Prostate gland (tissue), 2 donors: Measurements from ENCODE around the gene RAB8B.

Source experiments
- POLR2A ChIP-seq: fragments of 450-650 bp; IDR thresholded peaks from one replicate; pipeline ENCODE4 v1.6.1; 2016; ENCODE audit warnings: antibody characterized with exemption, mild to moderate bottlenecking
- POLR2AphosphoS5 ChIP-seq: sonication (generic); formaldehyde crosslinking; IDR thresholded peaks from one replicate; pipeline ENCODE4 v1.6.1; 2017; ENCODE audit warnings: antibody characterized with exemption
- TF ChIP-seq, protein P1 (sequence below), 4 experiments: fragments of 200-600 bp in 2 of 4; fragments of 450-650 bp in 2 of 4; sonication (generic) in 2 of 4; IDR thresholded peaks; 1 replicate in 3 of 4; 2 replicates in 1 of 4; pipeline ENCODE4 v1.5.1; 2016 to 2019; ENCODE audit warnings: antibody characterized with exemption in 4 of 4, mild to moderate bottlenecking in 2 of 4, moderate library complexity in 2 of 4

DNA sequence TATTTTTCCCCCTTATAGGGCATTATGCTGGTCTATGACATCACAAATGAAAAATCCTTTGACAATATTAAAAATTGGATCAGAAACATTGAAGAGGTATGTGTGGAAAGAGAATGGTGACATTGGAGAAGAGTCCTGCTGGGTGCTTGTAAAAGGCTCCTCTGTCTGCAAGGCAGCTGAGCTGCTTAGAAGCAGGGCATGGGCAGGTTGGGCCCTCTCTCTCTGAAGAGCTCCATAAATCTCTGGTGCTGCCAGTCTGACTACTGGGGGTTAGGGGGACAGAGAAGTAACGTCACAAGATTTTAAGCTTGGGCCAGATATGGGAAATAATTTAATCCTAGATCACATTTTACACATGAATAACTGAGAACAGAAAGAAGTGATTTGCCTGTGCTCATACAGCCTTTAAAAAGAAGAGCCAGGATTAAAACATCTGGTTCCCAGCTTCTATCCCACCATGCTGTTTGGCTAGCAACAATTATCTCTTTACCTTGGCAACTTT is 66.1 kb downstream of the RAB8B start:
- TF ChIP-seq, protein P1, sequence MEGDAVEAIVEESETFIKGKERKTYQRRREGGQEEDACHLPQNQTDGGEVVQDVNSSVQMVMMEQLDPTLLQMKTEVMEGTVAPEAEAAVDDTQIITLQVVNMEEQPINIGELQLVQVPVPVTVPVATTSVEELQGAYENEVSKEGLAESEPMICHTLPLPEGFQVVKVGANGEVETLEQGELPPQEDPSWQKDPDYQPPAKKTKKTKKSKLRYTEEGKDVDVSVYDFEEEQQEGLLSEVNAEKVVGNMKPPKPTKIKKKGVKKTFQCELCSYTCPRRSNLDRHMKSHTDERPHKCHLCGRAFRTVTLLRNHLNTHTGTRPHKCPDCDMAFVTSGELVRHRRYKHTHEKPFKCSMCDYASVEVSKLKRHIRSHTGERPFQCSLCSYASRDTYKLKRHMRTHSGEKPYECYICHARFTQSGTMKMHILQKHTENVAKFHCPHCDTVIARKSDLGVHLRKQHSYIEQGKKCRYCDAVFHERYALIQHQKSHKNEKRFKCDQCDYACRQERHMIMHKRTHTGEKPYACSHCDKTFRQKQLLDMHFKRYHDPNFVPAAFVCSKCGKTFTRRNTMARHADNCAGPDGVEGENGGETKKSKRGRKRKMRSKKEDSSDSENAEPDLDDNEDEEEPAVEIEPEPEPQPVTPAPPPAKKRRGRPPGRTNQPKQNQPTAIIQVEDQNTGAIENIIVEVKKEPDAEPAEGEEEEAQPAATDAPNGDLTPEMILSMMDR (IDR thresholded peaks at IDR 0.05) = no peak
- TF ChIP-seq POLR2A (no peak), POLR2AphosphoS5 (no peak)
